Liver (tissue), 9 donors: Measurements from ENCODE around the gene NFIB. TPM values are rescaled to one million over a fixed set of nuclear protein-coding genes. Genes with fewer than 3 reads are reported as not detected.

ENCODE experiments used
- DNase-seq: peaks from one replicate; pipeline ENCODE4 v3.0.0-alpha.2; 2017; ENCODE audit warnings: low spot score
- H3K27ac ChIP-seq, 2 donors: one replicate each; pipeline ENCODE4 v1.7.0; 2013; ENCODE audit warnings: inconsistent platforms in 2 of 2, low read length in 2 of 2, control low read depth in 1 of 2, low read depth in 1 of 2, mild to moderate bottlenecking in 1 of 2
- H3K27me3 ChIP-seq, 4 donors: one replicate each; pipeline versions ENCODE4 v1.6.1 to v1.7.0; 2013; ENCODE audit warnings: low read length in 3 of 4, inconsistent platforms in 1 of 4, mild to moderate bottlenecking in 1 of 4, moderate library complexity in 1 of 4; ENCODE audit not compliant: control insufficient read depth in 4 of 4, insufficient read depth in 4 of 4
- H3K36me3 ChIP-seq, 4 donors: one replicate each; pipeline versions ENCODE4 v1.6.1 to v1.7.0; 2013; ENCODE audit warnings: low read length in 3 of 4, mild to moderate bottlenecking in 3 of 4, low read depth in 1 of 4, moderate library complexity in 1 of 4; ENCODE audit not compliant: control insufficient read depth in 4 of 4, insufficient read depth in 3 of 4
- H3K4me1 ChIP-seq, 4 donors: one replicate each; pipeline versions ENCODE4 v1.6.1 to v1.7.0; 2013; ENCODE audit warnings: low read length in 3 of 4, mild to moderate bottlenecking in 3 of 4, moderate library complexity in 1 of 4; ENCODE audit not compliant: control insufficient read depth in 4 of 4, insufficient read depth in 4 of 4
- H3K4me3 ChIP-seq, 3 donors: one replicate each; pipeline versions ENCODE4 v1.6.1 to v1.7.0; 2013; ENCODE audit warnings: low read length in 3 of 3, control low read depth in 1 of 3, low read depth in 1 of 3, mild to moderate bottlenecking in 1 of 3
- H3K9ac ChIP-seq, 2 donors: one replicate each; pipeline ENCODE4 v1.7.0; 2013; ENCODE audit warnings: low read length in 2 of 2, mild to moderate bottlenecking in 2 of 2, moderate library complexity in 2 of 2, control low read depth in 1 of 2, low read depth in 1 of 2
- H3K9me3 ChIP-seq, 4 donors: one replicate each; pipeline versions ENCODE4 v1.6.1 to v1.7.0; 2013; ENCODE audit warnings: low read length in 3 of 4; ENCODE audit not compliant: control insufficient read depth in 4 of 4
- FOXA1 ChIP-seq: IDR thresholded peaks from 2 replicates; pipeline ENCODE4 v1.6.1; 2016; ENCODE audit warnings: antibody characterized with exemption
- FOXA2 ChIP-seq: IDR thresholded peaks from 2 replicates; pipeline ENCODE4 v1.6.1; 2016; ENCODE audit warnings: antibody characterized with exemption
- GABPA ChIP-seq, 2 donors: IDR thresholded peaks in 1 of 2; conservative IDR thresholded peaks in 1 of 2; 2 replicates each; pipeline ENCODE4 v1.6.1; 2016; ENCODE audit warnings: antibody characterized with exemption in 2 of 2, mild to moderate bottlenecking in 1 of 2, moderate library complexity in 1 of 2
- HNF4A ChIP-seq, 2 donors: conservative IDR thresholded peaks; 2 replicates each; pipeline ENCODE4 v1.6.1; 2016; ENCODE audit warnings: antibody characterized with exemption in 2 of 2, mild to moderate bottlenecking in 2 of 2
- HNF4G ChIP-seq: IDR thresholded peaks from 2 replicates; pipeline ENCODE4 v1.6.1; 2016; ENCODE audit warnings: antibody characterized with exemption
- JUND ChIP-seq, 2 donors: IDR thresholded peaks; 2 replicates each; pipeline ENCODE4 v1.6.1; 2016; ENCODE audit warnings: antibody characterized with exemption in 2 of 2
- NR2F2 ChIP-seq: IDR thresholded peaks from 2 replicates; pipeline ENCODE4 v1.6.1; 2016; ENCODE audit warnings: antibody characterized with exemption
- RAD21 ChIP-seq, 2 donors: IDR thresholded peaks; 2 replicates each; pipeline ENCODE4 v1.6.1; 2016; ENCODE audit warnings: antibody characterized with exemption in 2 of 2, mild to moderate bottlenecking in 2 of 2
- RXRA ChIP-seq, 2 donors: IDR thresholded peaks; 2 replicates each; pipeline ENCODE4 v1.6.1; 2017 to 2018; ENCODE audit warnings: antibody characterized with exemption in 2 of 2, mild to moderate bottlenecking in 1 of 2
- SP1 ChIP-seq: IDR thresholded peaks from 2 replicates; pipeline ENCODE4 v1.6.1; 2018; ENCODE audit warnings: antibody characterized with exemption, mild to moderate bottlenecking
- YY1 ChIP-seq: IDR thresholded peaks from 2 replicates; pipeline ENCODE4 v1.6.1; 2016; ENCODE audit warnings: antibody characterized with exemption, mild to moderate bottlenecking
- whole genome bisulfite sequencing: extraction: QIAGEN DNeasy Blood & Tissue Kit; methylation state at CpG from one replicate; pipeline ENCODE4 v1.1.7; 2013; 5-methylcytosine and 5-hydroxymethylcytosine counted together
- polyA plus RNA-seq, 2 donors: library from polyadenylated mRNA; stranded (reverse) in 1 of 2; unstranded in 1 of 2; fragments of 200-250 nt in 1 of 2; fragments of >200 nt in 1 of 2; fragmentation: Nextera tagmentation in 1 of 2; extraction: Ambion mirVana in 1 of 2; gene quantifications; one replicate each; pipeline versions ENCODE4 v1.2.1 to v1.2.3, GENCODE V29; 2013 to 2015
- total RNA-seq, 2 donors: library from RNA; depleted of rRNA; stranded (reverse); fragments of >200 nt; gene quantifications; one replicate each; pipeline ENCODE4 v1.2.3, GENCODE V29; 2014
- TF ChIP-seq, protein P1 (sequence below): IDR thresholded peaks from 2 replicates; pipeline ENCODE4 v1.6.1; 2016; ENCODE audit warnings: antibody characterized with exemption, mild to moderate bottlenecking
- TF ChIP-seq, protein P2 (sequence below): fragments of 150-350 bp; IDR thresholded peaks from 2 replicates; pipeline ENCODE4 v1.5.1; 2017; ENCODE audit warnings: improper control_type of control experiment, low read depth, low read length; ENCODE audit not compliant: missing input control
- TF ChIP-seq, protein P3 (sequence below): IDR thresholded peaks from 2 replicates; pipeline ENCODE4 v1.6.1; 2016; ENCODE audit warnings: antibody characterized with exemption
- TF ChIP-seq, protein P4 (sequence below): IDR thresholded peaks from 2 replicates; pipeline ENCODE4 v1.6.1; 2016; ENCODE audit warnings: antibody characterized with exemption
- donor health status: healthy.
- donor health status: healthy.
- donor health status: healthy.
- donor health status: healthy.
- donor health status: healthy.

NFIB gene
- total and polyA plus RNA-seq, 4 donors = 3.2 to 23.2 (median 8.0) TPM

DNA sequence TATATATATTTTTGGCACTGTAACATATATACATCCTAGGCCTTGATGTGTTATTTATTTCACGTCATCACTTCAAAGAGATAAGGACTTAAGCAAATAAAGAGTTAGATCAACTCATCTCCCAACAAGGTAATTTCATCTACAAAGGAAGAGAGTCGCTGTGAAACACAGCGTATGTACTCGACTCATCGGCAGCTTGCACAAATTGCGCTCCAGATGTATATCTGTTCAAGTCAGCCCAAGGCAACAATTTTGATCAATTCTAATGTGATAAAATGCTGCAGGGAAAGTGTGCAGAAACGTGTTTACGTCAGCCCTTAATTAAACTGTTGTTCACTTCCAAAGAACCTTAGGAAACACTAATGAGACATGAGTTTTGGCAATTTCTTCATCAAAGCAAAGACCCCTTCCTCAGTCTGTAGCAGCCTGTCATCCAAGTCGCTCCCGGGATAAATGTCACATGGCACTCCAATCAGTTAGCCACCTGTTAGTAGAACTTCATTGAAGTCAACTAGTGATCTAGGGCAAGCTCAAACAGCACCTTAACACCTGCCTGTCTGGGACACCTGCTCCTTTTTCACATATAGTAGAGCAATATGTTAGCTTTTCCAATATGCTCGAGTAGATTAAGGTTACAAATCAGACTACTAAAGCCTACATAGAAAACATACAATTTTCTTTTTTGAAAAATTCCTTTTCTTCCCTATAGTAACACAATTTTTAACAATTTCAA lies 182.4 kb downstream of the NFIB start:
- Histone ChIP-seq H3K9me3 (no peaks in the 10 kb centered on the region), H3K36me3 (peaks cover 0 to 4% (median 2%) of the 10 kb centered on the region in 4 donors), H3K27ac (no peak overlapping the region), H3K4me3 (no peak overlapping the region), H3K4me1 (peaks cover 0 to 5% (median 1%) of the 10 kb centered on the region in 4 donors), H3K27me3 (no peaks in the 10 kb centered on the region), H3K9ac (no peak overlapping the region)
- whole genome bisulfite sequencing = 95% methylated on average over 11 of the region's 11 CpGs
- TF ChIP-seq FOXA2 (no peak), NR2F2 (no peak), GABPA (IDR thresholded peaks at IDR 0.05 in 1 of 2, conservative IDR thresholded peaks at IDR 0.05 in 1 of 2) (no peak), FOXA1 (no peak), JUND (IDR thresholded peaks at IDR 0.05) (no peak), RXRA (IDR thresholded peaks at IDR 0.05) (no peak), HNF4A (conservative IDR thresholded peaks at IDR 0.05) (no peak), YY1 (no peak), SP1 (no peak), HNF4G (no peak)
- TF ChIP-seq, protein P1, sequence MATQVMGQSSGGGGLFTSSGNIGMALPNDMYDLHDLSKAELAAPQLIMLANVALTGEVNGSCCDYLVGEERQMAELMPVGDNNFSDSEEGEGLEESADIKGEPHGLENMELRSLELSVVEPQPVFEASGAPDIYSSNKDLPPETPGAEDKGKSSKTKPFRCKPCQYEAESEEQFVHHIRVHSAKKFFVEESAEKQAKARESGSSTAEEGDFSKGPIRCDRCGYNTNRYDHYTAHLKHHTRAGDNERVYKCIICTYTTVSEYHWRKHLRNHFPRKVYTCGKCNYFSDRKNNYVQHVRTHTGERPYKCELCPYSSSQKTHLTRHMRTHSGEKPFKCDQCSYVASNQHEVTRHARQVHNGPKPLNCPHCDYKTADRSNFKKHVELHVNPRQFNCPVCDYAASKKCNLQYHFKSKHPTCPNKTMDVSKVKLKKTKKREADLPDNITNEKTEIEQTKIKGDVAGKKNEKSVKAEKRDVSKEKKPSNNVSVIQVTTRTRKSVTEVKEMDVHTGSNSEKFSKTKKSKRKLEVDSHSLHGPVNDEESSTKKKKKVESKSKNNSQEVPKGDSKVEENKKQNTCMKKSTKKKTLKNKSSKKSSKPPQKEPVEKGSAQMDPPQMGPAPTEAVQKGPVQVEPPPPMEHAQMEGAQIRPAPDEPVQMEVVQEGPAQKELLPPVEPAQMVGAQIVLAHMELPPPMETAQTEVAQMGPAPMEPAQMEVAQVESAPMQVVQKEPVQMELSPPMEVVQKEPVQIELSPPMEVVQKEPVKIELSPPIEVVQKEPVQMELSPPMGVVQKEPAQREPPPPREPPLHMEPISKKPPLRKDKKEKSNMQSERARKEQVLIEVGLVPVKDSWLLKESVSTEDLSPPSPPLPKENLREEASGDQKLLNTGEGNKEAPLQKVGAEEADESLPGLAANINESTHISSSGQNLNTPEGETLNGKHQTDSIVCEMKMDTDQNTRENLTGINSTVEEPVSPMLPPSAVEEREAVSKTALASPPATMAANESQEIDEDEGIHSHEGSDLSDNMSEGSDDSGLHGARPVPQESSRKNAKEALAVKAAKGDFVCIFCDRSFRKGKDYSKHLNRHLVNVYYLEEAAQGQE = no peak
- TF ChIP-seq, protein P2, sequence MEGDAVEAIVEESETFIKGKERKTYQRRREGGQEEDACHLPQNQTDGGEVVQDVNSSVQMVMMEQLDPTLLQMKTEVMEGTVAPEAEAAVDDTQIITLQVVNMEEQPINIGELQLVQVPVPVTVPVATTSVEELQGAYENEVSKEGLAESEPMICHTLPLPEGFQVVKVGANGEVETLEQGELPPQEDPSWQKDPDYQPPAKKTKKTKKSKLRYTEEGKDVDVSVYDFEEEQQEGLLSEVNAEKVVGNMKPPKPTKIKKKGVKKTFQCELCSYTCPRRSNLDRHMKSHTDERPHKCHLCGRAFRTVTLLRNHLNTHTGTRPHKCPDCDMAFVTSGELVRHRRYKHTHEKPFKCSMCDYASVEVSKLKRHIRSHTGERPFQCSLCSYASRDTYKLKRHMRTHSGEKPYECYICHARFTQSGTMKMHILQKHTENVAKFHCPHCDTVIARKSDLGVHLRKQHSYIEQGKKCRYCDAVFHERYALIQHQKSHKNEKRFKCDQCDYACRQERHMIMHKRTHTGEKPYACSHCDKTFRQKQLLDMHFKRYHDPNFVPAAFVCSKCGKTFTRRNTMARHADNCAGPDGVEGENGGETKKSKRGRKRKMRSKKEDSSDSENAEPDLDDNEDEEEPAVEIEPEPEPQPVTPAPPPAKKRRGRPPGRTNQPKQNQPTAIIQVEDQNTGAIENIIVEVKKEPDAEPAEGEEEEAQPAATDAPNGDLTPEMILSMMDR = no peak
- TF ChIP-seq, protein P3, sequence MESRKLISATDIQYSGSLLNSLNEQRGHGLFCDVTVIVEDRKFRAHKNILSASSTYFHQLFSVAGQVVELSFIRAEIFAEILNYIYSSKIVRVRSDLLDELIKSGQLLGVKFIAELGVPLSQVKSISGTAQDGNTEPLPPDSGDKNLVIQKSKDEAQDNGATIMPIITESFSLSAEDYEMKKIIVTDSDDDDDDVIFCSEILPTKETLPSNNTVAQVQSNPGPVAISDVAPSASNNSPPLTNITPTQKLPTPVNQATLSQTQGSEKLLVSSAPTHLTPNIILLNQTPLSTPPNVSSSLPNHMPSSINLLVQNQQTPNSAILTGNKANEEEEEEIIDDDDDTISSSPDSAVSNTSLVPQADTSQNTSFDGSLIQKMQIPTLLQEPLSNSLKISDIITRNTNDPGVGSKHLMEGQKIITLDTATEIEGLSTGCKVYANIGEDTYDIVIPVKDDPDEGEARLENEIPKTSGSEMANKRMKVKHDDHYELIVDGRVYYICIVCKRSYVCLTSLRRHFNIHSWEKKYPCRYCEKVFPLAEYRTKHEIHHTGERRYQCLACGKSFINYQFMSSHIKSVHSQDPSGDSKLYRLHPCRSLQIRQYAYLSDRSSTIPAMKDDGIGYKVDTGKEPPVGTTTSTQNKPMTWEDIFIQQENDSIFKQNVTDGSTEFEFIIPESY = no peak
- no peak for DNase-seq

DNA sequence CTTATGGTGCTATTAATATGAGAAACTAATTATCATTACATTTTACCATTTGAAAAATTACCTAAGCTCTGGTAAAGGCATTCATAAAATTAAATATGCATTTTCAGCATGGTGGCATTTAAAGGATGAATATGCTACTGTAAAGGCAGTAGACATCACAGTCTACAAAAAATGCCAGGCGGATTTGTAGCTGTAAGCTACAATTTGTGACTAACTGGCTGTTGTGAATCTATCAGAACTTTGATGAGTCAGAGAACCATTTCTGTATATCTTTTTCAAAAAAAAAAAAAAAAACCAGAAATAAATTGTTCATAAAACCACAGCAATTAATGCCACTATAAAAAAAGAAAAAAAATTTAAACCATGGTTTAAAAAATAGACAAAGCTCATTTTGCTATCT lies 186.3 kb downstream of the NFIB start:
- WGBS = 91% methylated on average over 1 of the region's 1 CpG
- peaks cover 0 to 7% (median 4%) of the 10 kb centered on the region in 4 donors for H3K36me3 ChIP-seq
- H3K27me3 ChIP-seq = no peaks in the 10 kb centered on the region
- no peak overlapping the region for H3K27ac ChIP-seq
- no peak overlapping the region for H3K4me3 ChIP-seq
- TF ChIP-seq RAD21 (IDR thresholded peaks at IDR 0.05) (no peak), HNF4A (conservative IDR thresholded peaks at IDR 0.05) (no peak), SP1 (no peak)
- TF ChIP-seq, protein P2 = no peak
- TF ChIP-seq, protein P4, sequence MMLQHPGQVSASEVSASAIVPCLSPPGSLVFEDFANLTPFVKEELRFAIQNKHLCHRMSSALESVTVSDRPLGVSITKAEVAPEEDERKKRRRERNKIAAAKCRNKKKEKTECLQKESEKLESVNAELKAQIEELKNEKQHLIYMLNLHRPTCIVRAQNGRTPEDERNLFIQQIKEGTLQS = no peak
- peaks cover 0 to 2% (median under 1%) of the 10 kb centered on the region in 4 donors for H3K4me1 ChIP-seq
- no peak overlapping the region for H3K9ac ChIP-seq
- DNase-seq = no peak
- no peaks in the 10 kb centered on the region for H3K9me3 ChIP-seq
